A549 (cell line): Measurements from ENCODE around the gene ZNF143. TPM values are rescaled to one million over a fixed set of nuclear protein-coding genes. Genes with fewer than 3 reads are reported as not detected.
A peak's percentile ranks its signal among the peaks of the same experiment; 100 is the strongest.

Experiments used
- ATAC-seq, 2 experiments: fragments of 200-7000 bp in 1 of 2; fragments of >200 bp in 1 of 2; cut with Nextera tagmentation in 1 of 2; cut with Tn5 transposase in 1 of 2; 3 replicates each; pipeline versions ENCODE4 v1.8.0 to v1.9.1; 2018 to 2020; ENCODE audit warnings: mild to moderate bottlenecking in 1 of 2, moderate library complexity in 1 of 2
- CTCF ChIA-PET: fragments of 300-600 bp; sonication (Branson Sonifier 250); formaldehyde crosslinking; extraction: SDS; loops from one replicate; lab custom pipeline; 2021; ENCODE audit warnings: antibody characterized with exemption, inconsistent platforms; lab: Yijun Ruan, JAX
- POLR2A ChIA-PET: fragments of 350-600 bp; formaldehyde crosslinking; extraction: SDS; loops from one replicate; lab custom pipeline; 2021; ENCODE audit warnings: antibody characterized with exemption, inconsistent platforms; lab: Yijun Ruan, JAX
- DNase-seq, 2 experiments: peaks; one replicate each; pipeline versions ENCODE4 v3.0.0 to v3.0.0-alpha.2; 2011 to 2016; ENCODE audit warnings: low read depth in 1 of 2, low spot score in 1 of 2
- FAIRE-seq: peaks from 2 replicates; lab custom pipeline; 2011; peaks lifted over from hg19 to GRCh38; lab: Jason Lieb, UNC
- H3K27ac ChIP-seq, 2 experiments: fragments of >200 bp; sonication (Bioruptor Twin); formaldehyde crosslinking; 3 replicates each; pipeline ENCODE4 v1.5.1; 2016 to 2017
- H3K4me1 ChIP-seq: fragments of >200 bp; sonication (Bioruptor Twin); formaldehyde crosslinking; 3 replicates; pipeline ENCODE4 v1.6.1; 2016
- H3K4me2 ChIP-seq: fragments of >200 bp; sonication (Bioruptor Twin); formaldehyde crosslinking; 3 replicates; pipeline ENCODE4 v1.6.1; 2016
- H3K4me3 ChIP-seq: fragments of >200 bp; sonication (Bioruptor Twin); formaldehyde crosslinking; 3 replicates; pipeline ENCODE4 v1.5.1; 2016
- H3K9me3 ChIP-seq: fragments of >200 bp; sonication (Bioruptor Twin); formaldehyde crosslinking; 3 replicates; pipeline ENCODE4 v1.6.1; 2016
- BCL3 ChIP-seq: fragments of >200 bp; sonication (Bioruptor Twin); formaldehyde crosslinking; IDR thresholded peaks from 3 replicates; pipeline ENCODE4 v1.6.1; 2016
- CBX2 ChIP-seq: fragments of 200-600 bp; sonication (generic); IDR thresholded peaks from 2 replicates; pipeline ENCODE4 v1.6.1; 2016; ENCODE audit warnings: low read depth, mild to moderate bottlenecking, borderline replicate concordance
- CBX8 ChIP-seq: fragments of 200-600 bp; sonication (generic); IDR thresholded peaks from 2 replicates; pipeline ENCODE4 v1.6.1; 2016
- CEBPB ChIP-seq, 2 experiments: fragments of >200 bp in 1 of 2; sonication (Bioruptor Twin) in 1 of 2; formaldehyde crosslinking in 1 of 2; IDR thresholded peaks; 2 replicates each; pipeline ENCODE4 v1.6.1; 2012 to 2016
- EP300 ChIP-seq, 2 experiments: fragments of >200 bp; sonication (Bioruptor Twin); formaldehyde crosslinking; IDR thresholded peaks; 2 replicates in 1 of 2; 3 replicates in 1 of 2; pipeline ENCODE4 v1.6.1; 2016 to 2017
- ESRRA ChIP-seq: fragments of 150-350 bp; IDR thresholded peaks from 2 replicates; pipeline ENCODE4 v1.6.1; 2014; ENCODE audit warnings: mild to moderate bottlenecking, low read length, borderline replicate concordance
- FOSB ChIP-seq: fragments of 250-450 bp; sonication (Bioruptor Pico); IDR thresholded peaks from 2 replicates; pipeline ENCODE4 v1.5.0; 2020; ENCODE audit warnings: mild to moderate bottlenecking, moderate library complexity
- FOSL2 ChIP-seq, 2 experiments: fragments of 450-650 bp in 1 of 2; fragments of >200 bp in 1 of 2; sonication (Bioruptor Twin) in 1 of 2; formaldehyde crosslinking; IDR thresholded peaks; 2 replicates each; pipeline versions ENCODE4 v1.5.0 to v1.6.1; 2016 to 2020; ENCODE audit warnings: mild to moderate bottlenecking in 1 of 2, moderate library complexity in 1 of 2
- HDAC2 ChIP-seq: fragments of 200-600 bp; sonication (generic); IDR thresholded peaks from 2 replicates; pipeline ENCODE4 v1.6.1; 2016
- JUNB ChIP-seq: fragments of >200 bp; sonication (Bioruptor Twin); formaldehyde crosslinking; IDR thresholded peaks from 2 replicates; pipeline ENCODE4 v1.6.1; 2016
- KDM1A ChIP-seq: fragments of 200-600 bp; sonication (generic); IDR thresholded peaks from 2 replicates; pipeline ENCODE4 v1.6.1; 2016; ENCODE audit warnings: low read depth, mild to moderate bottlenecking
- KDM5A ChIP-seq: fragments of 200-600 bp; sonication (generic); IDR thresholded peaks from 2 replicates; pipeline ENCODE4 v1.6.1; 2016; ENCODE audit warnings: antibody characterized with exemption, mild to moderate bottlenecking
- MAX ChIP-seq: IDR thresholded peaks from 2 replicates; pipeline ENCODE4 v1.6.1; 2012
- MYC ChIP-seq: IDR thresholded peaks from 2 replicates; pipeline ENCODE4 v1.6.1; 2012; ENCODE audit warnings: mild to moderate bottlenecking, inconsistent platforms, low read length, improper control_type of control experiment, borderline replicate concordance
- NPAS2 ChIP-seq: fragments of 250-450 bp; sonication (Bioruptor Pico); IDR thresholded peaks from 2 replicates; pipeline ENCODE4 v1.8.0; 2022; ENCODE audit warnings: mild to moderate bottlenecking, moderate library complexity, borderline replicate concordance
- POLR2A ChIP-seq: IDR thresholded peaks from 2 replicates; pipeline ENCODE4 v1.6.1; 2012; ENCODE audit warnings: mild to moderate bottlenecking, low read length
- RCOR1 ChIP-seq: fragments of 150-350 bp; IDR thresholded peaks from 2 replicates; pipeline ENCODE4 v1.6.1; 2014; ENCODE audit warnings: antibody characterized with exemption, low read length, low read depth
- REST ChIP-seq: fragments of 200-600 bp; sonication (generic); IDR thresholded peaks from 2 replicates; pipeline ENCODE4 v1.6.1; 2016; ENCODE audit warnings: antibody characterized with exemption, mild to moderate bottlenecking, moderate library complexity
- RFX5 ChIP-seq: fragments of 450-650 bp; IDR thresholded peaks from 2 replicates; pipeline ENCODE4 v1.7.1; 2014; ENCODE audit warnings: antibody characterized with exemption, mild to moderate bottlenecking, moderate library complexity
- RNF2 ChIP-seq: fragments of 200-600 bp; sonication (generic); IDR thresholded peaks from 2 replicates; pipeline ENCODE4 v1.6.1; 2016; ENCODE audit warnings: low read depth, mild to moderate bottlenecking, antibody characterized with exemption, moderate library complexity, borderline replicate concordance
- SREBF2 ChIP-seq: fragments of 450-650 bp; IDR thresholded peaks from 2 replicates; pipeline ENCODE4 v1.6.1; 2014; ENCODE audit warnings: mild to moderate bottlenecking, moderate library complexity
- ZNF302 ChIP-seq: fragments of 250-450 bp; sonication (Bioruptor Pico); IDR thresholded peaks from 2 replicates; pipeline ENCODE4 v1.9.0; 2021; ENCODE audit warnings: inconsistent platforms, mild to moderate bottlenecking, moderate library complexity
- ZSCAN20 ChIP-seq: fragments of 250-450 bp; sonication (Bioruptor Pico); IDR thresholded peaks from 2 replicates; pipeline ENCODE4 v1.8.0; 2022; ENCODE audit warnings: mild to moderate bottlenecking, moderate library complexity
- WGBS: methylation state at CpG from one replicate; pipeline ENCODE4 v1.1.6; 2017; ENCODE audit errors: missing lambda C conversion rate; 5-methylcytosine and 5-hydroxymethylcytosine counted together
- polyA plus RNA-seq, 4 experiments: library from polyadenylated mRNA; depleted of rRNA in 3 of 4; stranded (reverse); fragments of >200 nt; fragmentation: RNase III in 1 of 4; extraction: RNeasy Plus Mini Kit Qiagen cat#74134 plus additional on column Dnase treatment in 1 of 4; gene quantifications; 2 replicates in 3 of 4; 3 replicates in 1 of 4; pipeline ENCODE4 v1.2.3, GENCODE V29; 2011 to 2017

The ZNF143 gene
- polyA plus RNA-seq, 2 of the 4 experiments (the other 2 are of a cell fraction) = 14.4 to 38.4 TPM

- ChIA-PET POLR2A (interaction anchor here (1.5 kb wide), 1 partner anchor 30 kb away, joined by 8 read pairs; the partner anchor contains the start of gene ZNF143), CTCF (interaction anchor here (0.7 to 2.5 kb wide), 4 partner anchors 15 to 1078 kb away, joined by 3 to 14 read pairs (median 4); no protein-coding TSS in a partner anchor)
- Histone ChIP-seq H3K4me2 (no peak overlapping the region), H3K4me3 (no peak overlapping the region), H3K27ac (no peak overlapping the region), H3K4me1 (no peaks in the 10 kb centered on the region), H3K9me3 (no peaks in the 10 kb centered on the region)
- 93% methylated on average over 3 of the region's 3 CpGs for WGBS
- no peak for FAIRE-seq
- TF ChIP-seq EP300 (IDR thresholded peaks at IDR 0.05) (no peak), ZSCAN20 (no peak), REST (no peak), MAX (no peak), KDM5A (no peak), CBX2 (no peak), NPAS2 (CRISPR knock-in tag) (no peak), JUNB (no peak), ZNF302 (CRISPR knock-in tag) (no peak), FOSL2 (IDR thresholded peaks at IDR 0.05) (no peak), FOSL2 (CRISPR knock-in tag; IDR thresholded peaks at IDR 0.05) (no peak), HDAC2 (no peak), RCOR1 (no peak), RFX5 (no peak), RNF2 (no peak)
- no peak for ATAC-seq
- DNase-seq = no peak
Observed at GRCh38 chr11:9490376-9490775, 29.6 kb downstream of the ZNF143 start.

GRCh38 chr11:9493492-9493891 lies 32.7 kb downstream of the ZNF143 start:
- peaks cover 5% of the 10 kb centered on the region; the same call in 2 of the 3 replicates for H3K4me1 ChIP-seq
- no peak overlapping the region for H3K27ac ChIP-seq
- 45% methylated on average over 1 of the region's 1 CpG for WGBS
- ChIA-PET POLR2A (no interaction called here), CTCF (interaction anchor here (1.4 kb wide), 1 partner anchor 13 kb away, joined by 4 read pairs; no protein-coding TSS in a partner anchor)
- TF ChIP-seq ESRRA = no peak
- TF ChIP-seq CEBPB (IDR thresholded peaks at IDR 0.05) = peak in 1 of 2 experiments; percentile 6; a peak in 1 of 4 replicates
- H3K9me3 ChIP-seq = no peaks in the 10 kb centered on the region
- no peak for ATAC-seq
- no peak for DNase-seq
- H3K4me3 ChIP-seq = no peak overlapping the region
- no peak for FAIRE-seq
- H3K4me2 ChIP-seq = no peak overlapping the region

- ChIA-PET CTCF (interaction anchor here (0.6 kb wide), 1 partner anchor 248 kb away, joined by 3 read pairs; no protein-coding TSS in a partner anchor), POLR2A (no interaction called here)
- no peak overlapping the region for H3K4me3 ChIP-seq
- no peak overlapping the region for H3K27ac ChIP-seq
- FAIRE-seq (no peak), ATAC-seq (no peak), DNase-seq (no peak)
- H3K9me3 ChIP-seq = no peaks in the 10 kb centered on the region
- 81% methylated on average over 3 of the region's 3 CpGs for WGBS
- no peak overlapping the region for H3K4me2 ChIP-seq
- peaks cover 12% of the 10 kb centered on the region; the same call in 2 of the 3 replicates for H3K4me1 ChIP-seq
- TF ChIP-seq POLR2A (no peak), FOSL2 (IDR thresholded peaks at IDR 0.05) (no peak), FOSL2 (CRISPR knock-in tag; IDR thresholded peaks at IDR 0.05) (no peak), SREBF2 (no peak), BCL3 (no peak), KDM1A (no peak), CBX8 (no peak), FOSB (CRISPR knock-in tag) (no peak), CBX2 (no peak), MYC (no peak)
Observed at GRCh38 chr11:9494316-9494715, 33.5 kb downstream of the ZNF143 start.
